K562 (cell line): Measurements from ENCODE around the gene NFE2. TPM values are rescaled to one million over a fixed set of nuclear protein-coding genes. Genes with fewer than 3 reads are reported as not detected.

ENCODE experiments used
- ATAC-seq: fragments of 200-7000 bp; cut with Tn5 transposase; 3 replicates; pipeline ENCODE4 v1.9.1; 2020; ENCODE audit warnings: moderate library complexity
- BruUV-seq: library from RNA; stranded (reverse); fragments of 400-500 nt; replicated peaks from 2 replicates; lab custom pipeline; 2021; lab: Mats Ljungman, UMichigan
- CTCF ChIA-PET: fragments of 300-600 bp; formaldehyde crosslinking; extraction: SDS; loops from one replicate; lab custom pipeline; 2021; ENCODE audit warnings: low intra/inter-chr PET ratio; lab: Yijun Ruan, JAX
- POLR2A ChIA-PET: fragments of 300-600, 350-650 bp; sonication (Branson Sonifier 250); formaldehyde crosslinking; extraction: SDS; loops from one replicate; lab custom pipeline; 2021; ENCODE audit warnings: antibody characterized with exemption, inconsistent platforms; lab: Yijun Ruan, JAX
- DNase-seq, 4 experiments: peaks; one replicate each; pipeline versions ENCODE4 v3.0.0 to v3.0.0-alpha.2; 2011 to 2018; ENCODE audit warnings: low spot score in 3 of 4, mixed read lengths in 3 of 4; ENCODE audit errors: extremely low read depth in 1 of 4
- FAIRE-seq: peaks from 2 replicates; lab custom pipeline; 2011; peaks lifted over from hg19 to GRCh38; lab: Jason Lieb, UNC
- H2AFZ ChIP-seq: 2 replicates; pipeline ENCODE4 v1.6.0; 2011; ENCODE audit warnings: low read depth, low read length, control low read depth, inconsistent platforms
- H3K27ac ChIP-seq: fragments of 200-600 bp; 3 replicates; pipeline ENCODE4 v1.8.0; 2011; ENCODE audit warnings: low read depth, mild to moderate bottlenecking, control low read depth, inconsistent platforms, low read length, moderate library complexity, mixed read lengths; ENCODE audit errors: extremely low read depth
- H3K27me3 ChIP-seq, 2 experiments: fragments of 300-600 bp in 1 of 2; 2 replicates in 1 of 2; 3 replicates in 1 of 2; pipeline versions ENCODE4 v1.6.0 to v1.8.0; 2011; ENCODE audit warnings: inconsistent platforms in 2 of 2, low read length in 2 of 2, mild to moderate bottlenecking in 1 of 2, mixed read lengths in 1 of 2, moderate library complexity in 1 of 2; ENCODE audit not compliant: control insufficient read depth in 2 of 2, insufficient read depth in 2 of 2
- H3K36me3 ChIP-seq: fragments of 300-600 bp; 3 replicates; pipeline ENCODE4 v1.8.0; 2011; ENCODE audit warnings: mild to moderate bottlenecking, low read length, inconsistent platforms; ENCODE audit not compliant: control insufficient read depth, insufficient read depth
- H3K4me1 ChIP-seq, 2 experiments: fragments of 200-600 bp in 1 of 2; replicated peaks in 1 of 2; 2 replicates in 1 of 2; 3 replicates in 1 of 2; pipeline versions ENCODE4 v1.5.1 to v1.8.0; 2011; ENCODE audit warnings: inconsistent platforms in 2 of 2, low read length in 2 of 2, mild to moderate bottlenecking in 1 of 2, mixed read lengths in 1 of 2, moderate library complexity in 1 of 2; ENCODE audit not compliant: control insufficient read depth in 2 of 2, insufficient read depth in 2 of 2
- H3K4me2 ChIP-seq: 2 replicates; pipeline ENCODE4 v1.6.1; 2011; ENCODE audit warnings: low read length, control low read depth, inconsistent platforms, mixed read lengths; ENCODE audit not compliant: insufficient read depth
- H3K4me3 ChIP-seq: fragments of 200-600 bp; sonication (generic), shearing (Covaris generic); 2 replicates; pipeline ENCODE4 v1.5.1; 2016; ENCODE audit warnings: control low read depth, inconsistent platforms
- H3K79me2 ChIP-seq: fragments of 200-600 bp; 3 replicates; pipeline ENCODE4 v1.8.0; 2011; ENCODE audit warnings: low read length, inconsistent platforms; ENCODE audit not compliant: control insufficient read depth, insufficient read depth
- H3K9ac ChIP-seq, 2 experiments: 2 replicates each; pipeline versions ENCODE4 v1.6.0 to v1.6.1; 2011; ENCODE audit warnings: low read depth in 2 of 2, low read length in 2 of 2, control low read depth in 1 of 2, inconsistent platforms in 1 of 2, mild to moderate bottlenecking in 1 of 2, mixed read lengths in 1 of 2; ENCODE audit not compliant: insufficient read depth in 1 of 2
- H3K9me1 ChIP-seq: one replicate; pipeline ENCODE4 v1.6.0; 2011; ENCODE audit warnings: inconsistent platforms, mild to moderate bottlenecking, low read length, moderate library complexity; ENCODE audit not compliant: control insufficient read depth, insufficient read depth
- H3K9me3 ChIP-seq: replicated peaks from 2 replicates; pipeline ENCODE4 v1.5.1; 2011; ENCODE audit warnings: low read depth, low read length, inconsistent platforms; ENCODE audit not compliant: control insufficient read depth, insufficient read depth
- H4K20me1 ChIP-seq: replicated peaks from 2 replicates; pipeline ENCODE4 v1.6.1; 2011; ENCODE audit warnings: low read length, inconsistent platforms, mixed read lengths; ENCODE audit not compliant: control insufficient read depth, insufficient read depth
- ARHGAP35 ChIP-seq: fragments of 450-650 bp; IDR thresholded peaks from 2 replicates; pipeline ENCODE4 v1.6.1; 2018; ENCODE audit not compliant: partially characterized antibody
- CEBPG ChIP-seq, 3 experiments: fragments of 200-800 bp in 1 of 3; sonication (Bioruptor generic) in 1 of 3; sonication (generic) in 1 of 3; formaldehyde crosslinking in 1 of 3; IDR thresholded peaks in 2 of 3; conservative IDR thresholded peaks in 1 of 3; 2 replicates each; pipeline versions ENCODE4 v1.6.1 to v1.8.0; 2016 to 2022; ENCODE audit warnings: missing compliant biosample characterization in 2 of 3, missing genetic modification characterization in 2 of 3, mild to moderate bottlenecking in 1 of 3, missing genetic modification reagents in 1 of 3
- KDM5B ChIP-seq: fragments of 200-600 bp; sonication (generic); IDR thresholded peaks from 2 replicates; pipeline ENCODE4 v1.6.1; 2012; ENCODE audit warnings: low read depth, mild to moderate bottlenecking, moderate library complexity, low read length, control low read depth, inconsistent platforms; ENCODE audit not compliant: insufficient replicate concordance
- WGBS: fragments of 100-300 bp; shearing (Covaris generic); methylation state at CpG from one replicate; pipeline ENCODE4 v1.1.6; 2016; ENCODE audit warnings: low coverage, mixed read lengths; ENCODE audit not compliant: insufficient coverage; ENCODE audit errors: missing lambda C conversion rate; 5-methylcytosine and 5-hydroxymethylcytosine counted together
- in situ Hi-C: fragments of 300-500 bp; cut with MboI; formaldehyde crosslinking; loops from 4 replicates; pipeline ENCODE4 v1.15.0; 2018; ENCODE audit warnings: inconsistent platforms, mixed read lengths
- intact Hi-C: fragments of 100-400 bp; cut with micrococcal nuclease; formaldehyde crosslinking; loops from 2 replicates; pipeline ENCODE4 v1.14.2; 2022
- polyA plus RNA-seq, 8 experiments: library from polyadenylated mRNA; depleted of rRNA in 4 of 8; stranded (reverse) in 5 of 8; unstranded in 3 of 8; fragments of >200 nt; fragmentation: Nextera tagmentation in 2 of 8; fragmentation: Illumina TruSeq in 1 of 8; extraction: Ambion mirVana in 2 of 8; extraction: Trizol in 1 of 8; gene quantifications; 2 replicates each; pipeline versions ENCODE4 v1.2.1 to v1.2.3, GENCODE V29; 2011 to 2014; ENCODE audit warnings: inconsistent platforms in 1 of 8, missing spikeins in 1 of 8
- total RNA-seq, 7 experiments: library from RNA; depleted of rRNA in 6 of 7; stranded (reverse); fragments of >200 nt in 6 of 7; fragmentation: Illumina TruSeq in 2 of 7; extraction: Trizol in 2 of 7; gene quantifications; 2 replicates each; pipeline versions ENCODE4 v1.2.1 to v1.2.3, GENCODE V29; 2011 to 2021; ENCODE audit warnings: low replicate concordance in 1 of 7

The NFE2 gene
- total and polyA plus RNA-seq, 9 of the 15 experiments (the other 6 are each of a cell fraction or from before 2014, with no cell fraction given) = 12.3 to 282 (median 208) TPM

DNA sequence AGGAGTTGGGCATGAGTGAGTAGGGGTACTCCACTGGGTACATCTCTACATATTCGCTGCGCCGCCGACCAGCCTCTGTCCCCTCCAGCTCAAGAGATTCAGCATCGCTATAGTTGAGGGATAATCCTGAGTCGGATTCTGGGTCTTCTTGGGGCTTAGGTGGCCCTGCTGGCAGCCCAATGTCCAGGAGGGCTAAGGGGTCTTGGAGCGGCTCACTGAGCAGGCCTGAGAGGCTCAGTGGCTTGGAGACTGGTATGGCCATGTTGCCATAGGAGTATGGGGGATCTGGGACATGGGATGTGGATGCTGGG, 7.9 kb downstream of the NFE2 start:
- Histone ChIP-seq H3K27ac (peak overlapping the region; percentile 72), H3K79me2 (peaks cover 98% of the 10 kb centered on the region), H3K4me1 (peaks cover 38 to 47% of the 10 kb centered on the region in 2 experiments; a peak in 4 of 5 replicates), H3K27me3 (no peaks in the 10 kb centered on the region; a peak in 1 of 5 replicates), H3K4me3 (peak overlapping the region; percentile 53), H4K20me1 (peaks cover 18% of the 10 kb centered on the region; the same call in 1 of the 2 replicates), H3K36me3 (peaks cover 89% of the 10 kb centered on the region), H2AFZ (no peak overlapping the region), H3K9me3 (no peaks in the 10 kb centered on the region), H3K4me2 (peak overlapping the region; percentile 99), H3K9ac (peak overlapping the region; percentile 67 to 94), H3K9me1 (no peaks in the 10 kb centered on the region)
- 20% methylated on average over 7 of the region's 7 CpGs for WGBS
- ChIA-PET POLR2A (interaction anchor here (0.6 to 9.8 kb wide), 12 partner anchors 8 to 95 kb away, joined by 3 to 155 read pairs (median 8); partner anchors contain the start of genes CBX5, COPZ1 and HNRNPA1), CTCF (interaction anchor here (4.1 kb wide), 1 partner anchor 67 kb away, joined by 33 read pairs; no protein-coding TSS in a partner anchor)
- intact Hi-C loops (loop anchor here (10.0 kb wide), 1 partner anchor 278 kb away; no protein-coding TSS in a partner anchor), in situ Hi-C loops (loop anchor here (5.0 to 10.0 kb wide), 2 partner anchors 34 to 72 kb away; partner anchors contain the start of genes COPZ1 and GPR84)
- TF ChIP-seq KDM5B (peak; percentile 15), CEBPG (CRISPR knock-in tag; IDR thresholded peaks at IDR 0.05) (no peak), CEBPG (tag; conservative IDR thresholded peaks at IDR 0.05 in 1 of 2, IDR thresholded peaks at IDR 0.05 in 1 of 2) (no peak), ARHGAP35 (peak; percentile 9)
- peak in 1 of 4 experiments; percentile 5 for DNase-seq
- no TSS peak for BruUV-seq
- ATAC-seq = no peak
- no peak for FAIRE-seq
